Measurements from ENCODE around the gene ARSB. TPM values are rescaled to one million over a fixed set of nuclear protein-coding genes. Genes with fewer than 3 reads are reported as not detected.

ARSB gene
- 23.8 and 26.4 TPM in 2 replicates for total RNA-seq

GRCh38 chr5:78985116-78985724 is at the start of gene ARSB:
Gene ARSB (minus strand): TSS chr5:78985310. CDS start chr5:78985248, 62 bp downstream.

Small RNA genes lying within 50 kb of the gene (small RNA-seq; reads per million reads assigned to genes)
- not detected for gene AC025755.1

Other genes with a start within 250 kb of the ARSB start
- 0.07 TPM in 1 of 2 replicates, not detected in the other for gene DMGDH, start 84.4 kb upstream of the ARSB start, total RNA-seq
- 0.13 and 0.22 TPM in 2 replicates for gene BHMT2, start 84.5 kb upstream of the ARSB start, total RNA-seq
- not detected in 2 replicates for gene BHMT, start 126.5 kb upstream of the ARSB start, total RNA-seq